ENCODE results near the gene GAK. TPM values are rescaled to one million over a fixed set of nuclear protein-coding genes. Genes with fewer than 3 reads are reported as not detected.
"Not testable (repeated sequence)": the region's sequence is repeated elsewhere in the genome, so short reads cannot be mapped to it uniquely, and the experiment has no call there.

GAK gene
- total and polyA plus RNA-seq, 10 donors: 112 to 249 (median 190) TPM

- peaks cover 0 to under 1% (median 0%) of the 10 kb centered on the region in 8 donors for H3K9me3 ChIP-seq
- peaks cover 0 to 83% (median 23%) of the 10 kb centered on the region in 7 donors for H3K27me3 ChIP-seq (replicated peaks in 1 of 7)
- TF ChIP-seq POLR2A (IDR thresholded peaks at IDR 0.05) (no peak), POLR2AphosphoS5 (IDR thresholded peaks at IDR 0.05) (no peak)
- TF ChIP-seq, protein P1, sequence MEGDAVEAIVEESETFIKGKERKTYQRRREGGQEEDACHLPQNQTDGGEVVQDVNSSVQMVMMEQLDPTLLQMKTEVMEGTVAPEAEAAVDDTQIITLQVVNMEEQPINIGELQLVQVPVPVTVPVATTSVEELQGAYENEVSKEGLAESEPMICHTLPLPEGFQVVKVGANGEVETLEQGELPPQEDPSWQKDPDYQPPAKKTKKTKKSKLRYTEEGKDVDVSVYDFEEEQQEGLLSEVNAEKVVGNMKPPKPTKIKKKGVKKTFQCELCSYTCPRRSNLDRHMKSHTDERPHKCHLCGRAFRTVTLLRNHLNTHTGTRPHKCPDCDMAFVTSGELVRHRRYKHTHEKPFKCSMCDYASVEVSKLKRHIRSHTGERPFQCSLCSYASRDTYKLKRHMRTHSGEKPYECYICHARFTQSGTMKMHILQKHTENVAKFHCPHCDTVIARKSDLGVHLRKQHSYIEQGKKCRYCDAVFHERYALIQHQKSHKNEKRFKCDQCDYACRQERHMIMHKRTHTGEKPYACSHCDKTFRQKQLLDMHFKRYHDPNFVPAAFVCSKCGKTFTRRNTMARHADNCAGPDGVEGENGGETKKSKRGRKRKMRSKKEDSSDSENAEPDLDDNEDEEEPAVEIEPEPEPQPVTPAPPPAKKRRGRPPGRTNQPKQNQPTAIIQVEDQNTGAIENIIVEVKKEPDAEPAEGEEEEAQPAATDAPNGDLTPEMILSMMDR (IDR thresholded peaks at IDR 0.05 in 8 of 11, conservative IDR thresholded peaks at IDR 0.05 in 3 of 11): no peak
- H3K27ac ChIP-seq: no peak overlapping the region
- peak; percentile 43 for DNase-seq
- H3K4me1 ChIP-seq: no peaks in the 10 kb centered on the region
- 82 to 88% (median 84%) methylated on average over 14 of the region's 14 CpGs for WGBS, 5 donors
- intact Hi-C loops (cut with DNase I; ENCODE audit: low total_unique reads): no loop called here
- H3K4me3 ChIP-seq: no peak overlapping the region
- H3K36me3 ChIP-seq: no peaks in the 10 kb centered on the region
Measured at GRCh38 chr4:814312-814850, 117.7 kb downstream of the GAK start.

- intact Hi-C loops (cut with DNase I; ENCODE audit: low total_unique reads): no loop called here
- WGBS, 5 donors: 50 to 62% (median 61%) methylated on average over 10 of the region's 10 CpGs
- Histone ChIP-seq H3K4me1 (no peaks in the 10 kb centered on the region), H3K27ac (no peak overlapping the region), H3K4me3 (no peak overlapping the region), H3K9me3 (no peaks in the 10 kb centered on the region), H3K36me3 (no peaks in the 10 kb centered on the region), H3K27me3 (replicated peaks in 1 of 7) (peaks cover 0 to 78% (median 23%) of the 10 kb centered on the region in 7 donors)
- DNase-seq: peak; percentile 73
- TF ChIP-seq POLR2A (IDR thresholded peaks at IDR 0.05) (no peak), POLR2AphosphoS5 (IDR thresholded peaks at IDR 0.05) (no peak)
- TF ChIP-seq, protein P1 (IDR thresholded peaks at IDR 0.05 in 8 of 11, conservative IDR thresholded peaks at IDR 0.05 in 3 of 11): no peak
Measured at GRCh38 chr4:813900-814299, 118.2 kb downstream of the GAK start.

DNA sequence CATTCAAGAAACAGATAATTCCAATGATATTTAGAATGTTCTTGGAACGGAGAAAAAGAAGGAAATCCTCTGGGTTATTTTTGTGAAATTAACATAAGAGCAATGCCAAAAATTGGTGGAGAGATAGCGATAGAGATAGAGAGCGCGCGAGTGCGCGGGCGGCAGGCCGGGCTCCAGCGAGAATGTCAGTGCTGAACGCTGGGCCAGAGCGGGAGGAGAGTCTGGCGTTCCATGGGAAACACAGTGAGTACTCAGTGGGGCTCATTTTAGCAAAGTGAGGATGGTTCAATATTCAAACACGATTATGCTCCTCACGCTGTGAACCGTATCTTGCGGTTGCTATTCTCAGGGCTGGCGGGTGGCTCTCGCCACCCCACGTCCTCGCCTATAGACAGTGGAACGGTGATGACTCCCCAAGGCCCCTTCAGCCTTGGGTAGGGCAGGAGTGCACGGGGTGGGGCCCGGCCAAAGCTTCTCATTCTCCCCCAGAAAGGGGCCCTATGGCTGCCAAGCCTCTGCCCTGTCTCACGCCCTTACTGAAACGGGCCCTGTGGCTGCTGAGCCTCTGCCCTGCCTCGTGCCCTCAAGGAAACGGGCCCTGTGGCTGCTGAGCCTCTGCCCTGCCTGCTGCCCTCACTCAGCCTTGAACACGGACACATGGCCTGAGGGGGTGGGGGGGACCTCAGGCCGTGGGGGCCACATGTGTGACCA, 123.1 kb downstream of the GAK start:
- H3K4me1 ChIP-seq: peaks cover 0 to 8% (median 0%) of the 10 kb centered on the region in 6 donors
- no peak overlapping the region for H3K4me3 ChIP-seq
- no peak overlapping the region for H3K27ac ChIP-seq
- intact Hi-C loops (cut with DNase I; ENCODE audit: low total_unique reads): no loop called here
- no peak for DNase-seq
- H3K9me3 ChIP-seq: peaks cover 0 to 3% (median 0%) of the 10 kb centered on the region in 8 donors
- TF ChIP-seq, protein P1 (IDR thresholded peaks at IDR 0.05 in 8 of 11, conservative IDR thresholded peaks at IDR 0.05 in 3 of 11): no peak
- no peak for TF ChIP-seq POLR2AphosphoS5 (IDR thresholded peaks at IDR 0.05)
- TF ChIP-seq POLR2A (IDR thresholded peaks at IDR 0.05): no peak
- 75 to 85% (median 82%) methylated on average over 27 to 30 of the region's 30 CpGs for WGBS, 5 donors
- no peaks in the 10 kb centered on the region for H3K36me3 ChIP-seq
- peaks cover 0 to 41% (median 18%) of the 10 kb centered on the region in 7 donors for H3K27me3 ChIP-seq (replicated peaks in 1 of 7)

- no peak for DNase-seq
- no peaks in the 10 kb centered on the region for H3K36me3 ChIP-seq
- H3K4me1 ChIP-seq: peaks cover 0 to 8% (median 0%) of the 10 kb centered on the region in 6 donors
- H3K27me3 ChIP-seq (replicated peaks in 1 of 7): peaks cover 0 to 33% (median 10%) of the 10 kb centered on the region in 7 donors
- no peak overlapping the region for H3K27ac ChIP-seq
- intact Hi-C loops (cut with DNase I; ENCODE audit: low total_unique reads): no loop called here
- TF ChIP-seq, protein P1 (IDR thresholded peaks at IDR 0.05 in 8 of 11, conservative IDR thresholded peaks at IDR 0.05 in 3 of 11): no peak
- TF ChIP-seq POLR2A (IDR thresholded peaks at IDR 0.05): no peak
- TF ChIP-seq POLR2AphosphoS5 (IDR thresholded peaks at IDR 0.05): no peak
- peaks cover 0 to 3% (median 0%) of the 10 kb centered on the region in 8 donors for H3K9me3 ChIP-seq
- H3K4me3 ChIP-seq: no peak overlapping the region
- WGBS, 5 donors: 85 to 89% (median 86%) methylated on average over 5 of the region's 5 CpGs
Measured at GRCh38 chr4:807792-808191, 124.3 kb downstream of the GAK start.

- 85 to 95% (median 91%) methylated on average over 4 of the region's 4 CpGs for WGBS, 5 donors
- DNase-seq; H3K4me1 ChIP-seq; H3K36me3 ChIP-seq; intact Hi-C loops (cut with DNase I; ENCODE audit: low total_unique reads); H3K9me3 ChIP-seq; H3K27ac ChIP-seq; H3K4me3 ChIP-seq: not testable (repeated sequence)
- peaks cover 0 to 25% (median 3%) of the 10 kb centered on the region in 7 donors for H3K27me3 ChIP-seq (replicated peaks in 1 of 7)
Measured at GRCh38 chr4:806979-807378, 125.1 kb downstream of the GAK start.

All from spleen (tissue), 11 donors.